ENCODE data around the gene TGFB1. TPM values are rescaled to one million over a fixed set of nuclear protein-coding genes. Genes with fewer than 3 reads are reported as not detected.

The TGFB1 gene
- total and polyA plus RNA-seq, 2 of the 13 experiments (the other 11 are each of a cell fraction or from before 2014, with no cell fraction given): 4.1 to 5.4 TPM

- TF ChIP-seq CEBPZ (IDR thresholded peaks at IDR 0.05; ENCODE audit: low read length) (no peak), ZNF557 (CRISPR knock-in tag; IDR thresholded peaks at IDR 0.05) (no peak), RORA (CRISPR knock-in tag; IDR thresholded peaks at IDR 0.05) (no peak), ARNT (IDR thresholded peaks at IDR 0.05) (no peak), ZNF781 (CRISPR knock-in tag; IDR thresholded peaks at IDR 0.05; ENCODE audit: borderline replicate concordance, not compliant biosample characterization) (no peak), ZNF10 (CRISPR knock-in tag; IDR thresholded peaks at IDR 0.05; ENCODE audit: borderline replicate concordance, low read depth) (no peak), ZNF414 (CRISPR knock-in tag; IDR thresholded peaks at IDR 0.05) (0 out of 2 replicates have a peak, but pooled peaks have one; percentile 79), BHLHE40 (IDR thresholded peaks at IDR 0.05; ENCODE audit: low read length) (no peak), MAFK (conservative IDR thresholded peaks at IDR 0.05 in 1 of 2, IDR thresholded peaks at IDR 0.05 in 1 of 2; ENCODE audit: low read length in 2 of 2) (no peak), ZNF713 (CRISPR knock-in tag; IDR thresholded peaks at IDR 0.05) (no peak), JARID2 (CRISPR knock-in tag; IDR thresholded peaks at IDR 0.05; ENCODE audit: insufficient replicate concordance) (no peak), ZNF562 (CRISPR knock-in tag; IDR thresholded peaks at IDR 0.05; ENCODE audit: borderline replicate concordance) (no peak), ZNF343 (CRISPR knock-in tag; IDR thresholded peaks at IDR 0.05) (no peak), KDM4B (CRISPR knock-in tag; IDR thresholded peaks at IDR 0.05) (no peak), ONECUT2 (CRISPR knock-in tag; IDR thresholded peaks at IDR 0.05) (no peak), NBN (conservative IDR thresholded peaks at IDR 0.05) (no peak), HINFP (CRISPR knock-in tag; IDR thresholded peaks at IDR 0.05; ENCODE audit: low read depth) (no peak), GLI4 (CRISPR knock-in tag; IDR thresholded peaks at IDR 0.05; ENCODE audit: borderline replicate concordance) (no peak), BRD4 (CRISPR knock-in tag; IDR thresholded peaks at IDR 0.05) (no peak)
- TF ChIP-seq, protein P1, sequence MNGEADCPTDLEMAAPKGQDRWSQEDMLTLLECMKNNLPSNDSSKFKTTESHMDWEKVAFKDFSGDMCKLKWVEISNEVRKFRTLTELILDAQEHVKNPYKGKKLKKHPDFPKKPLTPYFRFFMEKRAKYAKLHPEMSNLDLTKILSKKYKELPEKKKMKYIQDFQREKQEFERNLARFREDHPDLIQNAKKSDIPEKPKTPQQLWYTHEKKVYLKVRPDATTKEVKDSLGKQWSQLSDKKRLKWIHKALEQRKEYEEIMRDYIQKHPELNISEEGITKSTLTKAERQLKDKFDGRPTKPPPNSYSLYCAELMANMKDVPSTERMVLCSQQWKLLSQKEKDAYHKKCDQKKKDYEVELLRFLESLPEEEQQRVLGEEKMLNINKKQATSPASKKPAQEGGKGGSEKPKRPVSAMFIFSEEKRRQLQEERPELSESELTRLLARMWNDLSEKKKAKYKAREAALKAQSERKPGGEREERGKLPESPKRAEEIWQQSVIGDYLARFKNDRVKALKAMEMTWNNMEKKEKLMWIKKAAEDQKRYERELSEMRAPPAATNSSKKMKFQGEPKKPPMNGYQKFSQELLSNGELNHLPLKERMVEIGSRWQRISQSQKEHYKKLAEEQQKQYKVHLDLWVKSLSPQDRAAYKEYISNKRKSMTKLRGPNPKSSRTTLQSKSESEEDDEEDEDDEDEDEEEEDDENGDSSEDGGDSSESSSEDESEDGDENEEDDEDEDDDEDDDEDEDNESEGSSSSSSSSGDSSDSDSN (CRISPR knock-in tag; IDR thresholded peaks at IDR 0.05): peak; percentile 33; the same call in 1 of the 2 replicates
- TF ChIP-seq, protein P2, sequence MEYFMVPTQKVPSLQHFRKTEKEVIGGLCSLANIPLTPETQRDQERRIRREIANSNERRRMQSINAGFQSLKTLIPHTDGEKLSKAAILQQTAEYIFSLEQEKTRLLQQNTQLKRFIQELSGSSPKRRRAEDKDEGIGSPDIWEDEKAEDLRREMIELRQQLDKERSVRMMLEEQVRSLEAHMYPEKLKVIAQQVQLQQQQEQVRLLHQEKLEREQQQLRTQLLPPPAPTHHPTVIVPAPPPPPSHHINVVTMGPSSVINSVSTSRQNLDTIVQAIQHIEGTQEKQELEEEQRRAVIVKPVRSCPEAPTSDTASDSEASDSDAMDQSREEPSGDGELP (IDR thresholded peaks at IDR 0.05; ENCODE audit: borderline replicate concordance, low read depth): peak; percentile 93; the same call in 1 of the 2 replicates
- TF ChIP-seq, protein P3, sequence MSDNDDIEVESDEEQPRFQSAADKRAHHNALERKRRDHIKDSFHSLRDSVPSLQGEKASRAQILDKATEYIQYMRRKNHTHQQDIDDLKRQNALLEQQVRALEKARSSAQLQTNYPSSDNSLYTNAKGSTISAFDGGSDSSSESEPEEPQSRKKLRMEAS (IDR thresholded peaks at IDR 0.05): peak; percentile 41
These were observed 30.1 kb downstream of the TGFB1 start (continued) for GRCh38 chr19:41323430-41324125.

Data from HepG2 (cell line).